Colonic mucosa (tissue), 4 donors: ENCODE measurements around the gene LRRC26. TPM values are rescaled to one million over a fixed set of nuclear protein-coding genes. Genes with fewer than 3 reads are reported as not detected.
"Not testable (repeated sequence)": the region's sequence is repeated elsewhere in the genome, so short reads cannot be mapped to it uniquely, and the experiment has no call there.

Experiments
- DNase-seq: peaks from one replicate; pipeline ENCODE4 v3.0.0-alpha.2; 2020
- H3K27ac ChIP-seq: fragments of 200-600 bp; one replicate; pipeline ENCODE4 v1.8.0; 2021
- H3K27me3 ChIP-seq: fragments of 200-600 bp; one replicate; pipeline ENCODE4 v1.8.0; 2021
- H3K36me3 ChIP-seq: fragments of 200-600 bp; one replicate; pipeline ENCODE4 v1.8.0; 2021
- H3K4me1 ChIP-seq: fragments of 200-600 bp; one replicate; pipeline ENCODE4 v1.8.0; 2021; ENCODE audit warnings: mild to moderate bottlenecking
- H3K4me3 ChIP-seq: fragments of 200-600 bp; one replicate; pipeline ENCODE4 v1.8.0; 2021
- H3K9ac ChIP-seq, 2 donors: one replicate each; pipeline ENCODE4 v1.7.0; 2013; ENCODE audit warnings: control low read depth in 2 of 2, low read depth in 2 of 2, low read length in 2 of 2
- H3K9me3 ChIP-seq: fragments of 200-600 bp; one replicate; pipeline ENCODE4 v1.8.0; 2021
- CTCF ChIP-seq: fragments of 200-600 bp; IDR thresholded peaks from one replicate; pipeline ENCODE4 v1.8.0; 2022; ENCODE audit warnings: antibody characterized with exemption, mild to moderate bottlenecking
- intact Hi-C: fragments of 100-400 bp; cut with DNase I; formaldehyde crosslinking; loops from one replicate; pipeline ENCODE4 v1.14.1; 2022
- microRNA-seq: library from miRNA; unstranded; fragments of <30 nt; microRNA quantifications from one replicate; pipeline ENCODE4, GENCODE V29; 2019
- total RNA-seq, 2 donors: library from RNA; stranded (reverse); fragmentation: NEBNext Ultra II Directional in 1 of 2; extraction: Animal tissue kit (Norgen Biotek cat#: 25700) in 1 of 2; gene quantifications; one replicate each; pipeline ENCODE4 v1.2.1, GENCODE V29; 2021
- donor health status: healthy.
- donor health status: DM: no; HTN: no; CAD: no.
- donor health status: DM: no; HTN: no; CAD: no.

Gene LRRC26
- total RNA-seq, 2 donors from 2014 or later, result 64.6 to 95.8 TPM

- Histone ChIP-seq H3K27ac (peak overlapping the region; percentile 50), H3K9ac (no peak overlapping the region), H3K4me1 (peaks cover 6% of the 10 kb centered on the region), H3K36me3 (no peaks in the 10 kb centered on the region), H3K27me3 (no peaks in the 10 kb centered on the region), H3K9me3 (no peaks in the 10 kb centered on the region), H3K4me3 (no peak overlapping the region)
- DNase-seq, result no peak
- no peak for TF ChIP-seq CTCF
- intact Hi-C loops, result no loop called here
These were observed 43.1 kb downstream of the LRRC26 start for GRCh38 chr9:137126786-137127185.

DNA sequence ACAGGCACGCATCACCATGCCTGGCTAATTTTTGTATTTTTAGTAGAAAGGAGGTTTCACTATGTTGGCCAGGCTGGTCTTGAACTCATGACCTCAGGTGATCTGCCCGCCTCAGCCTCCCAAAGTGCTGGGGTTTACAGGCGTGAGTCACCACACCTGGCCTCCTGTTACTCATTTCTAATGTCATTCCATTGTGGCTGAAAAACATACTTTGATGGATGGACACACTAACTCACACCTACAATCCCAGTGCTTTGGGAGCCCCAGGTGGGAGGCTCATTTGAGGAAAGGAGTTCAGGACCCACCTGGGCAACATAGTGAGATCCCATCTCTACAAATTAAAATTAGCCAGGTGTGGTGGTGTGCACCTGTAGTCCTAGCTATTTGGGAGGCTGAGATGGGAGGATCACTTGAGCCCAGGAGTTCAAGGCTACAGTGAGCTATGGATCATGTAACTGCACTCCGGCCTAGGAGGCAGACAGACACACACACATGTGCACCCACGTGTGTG is 45.8 kb downstream of the LRRC26 start:
- H3K27ac ChIP-seq, H3K9ac ChIP-seq, H3K27me3 ChIP-seq, H3K9me3 ChIP-seq, intact Hi-C loops, H3K4me3 ChIP-seq, H3K36me3 ChIP-seq, H3K4me1 ChIP-seq, DNase-seq: not testable (repeated sequence)

- no peak for DNase-seq
- H3K4me3 ChIP-seq, result no peak overlapping the region
- no peak overlapping the region for H3K9ac ChIP-seq
- H3K4me1 ChIP-seq, result peaks cover 6% of the 10 kb centered on the region
- H3K27ac ChIP-seq, result no peak overlapping the region
- intact Hi-C loops, result no loop called here
- TF ChIP-seq CTCF, result no peak
- no peaks in the 10 kb centered on the region for H3K36me3 ChIP-seq
- no peaks in the 10 kb centered on the region for H3K9me3 ChIP-seq
- no peaks in the 10 kb centered on the region for H3K27me3 ChIP-seq
These were observed 46.4 kb downstream of the LRRC26 start for GRCh38 chr9:137123468-137123837.

DNA sequence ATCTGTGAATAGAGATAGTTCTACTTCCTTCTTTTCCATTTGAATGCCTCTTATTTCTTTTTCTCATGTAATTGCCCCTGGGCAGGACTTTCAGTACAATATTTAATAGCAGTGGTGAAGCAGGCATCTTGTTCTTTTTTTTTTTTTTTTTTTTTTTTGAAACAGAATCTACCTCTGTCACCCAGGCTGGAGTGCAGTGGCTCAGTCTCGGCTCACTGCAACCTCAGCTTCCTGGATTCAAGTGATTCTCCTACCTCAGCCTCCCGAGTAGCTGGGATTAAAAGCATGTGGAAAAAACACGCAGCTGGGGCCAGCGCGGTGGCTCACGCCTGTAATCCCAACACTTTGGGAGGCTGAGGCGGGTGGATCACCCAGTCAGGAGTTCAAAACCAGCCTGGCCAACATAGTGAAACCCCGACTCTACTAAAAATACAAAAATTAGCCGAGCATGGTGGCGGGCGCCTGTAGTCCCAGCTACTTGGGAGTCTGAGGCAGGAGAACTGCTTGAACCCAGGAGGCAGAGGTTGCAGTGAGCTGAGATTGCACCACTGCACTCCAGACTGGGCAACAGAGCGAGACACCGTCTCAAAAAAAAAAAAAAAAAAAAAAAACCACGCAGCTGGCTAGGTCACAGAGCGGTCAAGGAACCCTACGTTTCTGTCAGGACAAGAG is 46.9 kb downstream of the LRRC26 start:
- not testable (repeated sequence) for H3K4me3 ChIP-seq, H3K27ac ChIP-seq

DNA sequence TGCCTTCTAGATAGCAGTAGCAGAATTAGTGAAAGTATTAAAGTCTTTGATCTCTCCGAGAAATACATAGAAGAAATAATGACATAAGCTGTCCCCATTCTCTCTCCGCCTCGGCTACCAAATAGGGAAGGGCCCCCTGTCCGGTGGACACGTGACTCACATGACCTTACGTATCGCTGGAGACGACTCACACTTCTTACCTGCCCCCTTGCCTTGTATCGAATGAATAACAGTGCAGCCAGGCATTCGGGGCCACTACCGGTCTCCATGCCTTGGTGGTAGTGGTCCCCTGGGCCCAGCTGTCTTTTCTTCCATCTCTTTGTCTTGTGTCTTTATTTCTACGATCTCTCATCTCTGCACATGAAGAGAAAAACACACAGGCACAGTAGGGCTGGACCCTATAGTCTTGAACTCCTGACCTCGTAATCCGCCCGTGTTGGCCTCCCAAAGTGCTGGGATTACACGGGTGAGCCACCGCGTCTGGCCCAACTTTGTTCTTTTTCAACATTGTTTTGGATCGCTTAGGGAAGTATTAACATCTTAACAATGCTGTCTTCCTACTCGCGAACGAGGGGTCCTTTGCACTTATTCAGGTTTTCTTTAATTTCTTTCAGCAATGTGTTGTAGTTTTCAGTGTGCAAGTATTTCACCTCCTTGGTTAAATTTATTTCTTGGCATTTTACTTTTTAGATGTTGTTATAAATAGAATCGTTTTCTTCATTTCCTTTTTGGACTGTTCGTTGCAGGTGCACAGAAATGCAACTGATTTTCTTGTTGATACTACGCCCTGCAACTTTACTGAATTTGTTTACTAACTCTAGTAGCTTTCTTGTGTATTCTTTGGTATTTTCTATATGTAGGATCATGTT is 47.7 kb downstream of the LRRC26 start:
- not testable (repeated sequence) for DNase-seq, H3K27me3 ChIP-seq, H3K9me3 ChIP-seq, H3K9ac ChIP-seq, H3K4me3 ChIP-seq, H3K36me3 ChIP-seq, H3K27ac ChIP-seq, H3K4me1 ChIP-seq
- intact Hi-C loops, result loop anchor here (2.0 kb wide), 1 partner anchor 105 kb away; the partner anchor contains the start of gene RNF224

More for the DNA sequence above, 46.9 kb downstream of the LRRC26 start:
- H3K27me3 ChIP-seq, H3K9ac ChIP-seq, H3K4me1 ChIP-seq, intact Hi-C loops, H3K9me3 ChIP-seq, DNase-seq, H3K36me3 ChIP-seq: not testable (repeated sequence)

Small RNAs within 50 kb of the gene (microRNA-seq; reads per million reads assigned to microRNA genes)
- not detected for gene MIR3621

Other genes starting within 250 kb of the LRRC26 start
- 100 to 1,000 TPM; 162 to 174 TPM for gene FBXW5, start 225.3 kb downstream of the LRRC26 start, total RNA-seq
- gene C8G, start 224.8 kb downstream of the LRRC26 start, total RNA-seq, result 10 to 100 TPM in 1 of 2 donors, 1 to 10 TPM in 1; 5.3 to 11.9 TPM
- 1 to 10 TPM; 6.5 to 8.6 TPM for gene LCN12, start 217.8 kb downstream of the LRRC26 start, total RNA-seq
- 10 to 100 TPM; 15.9 to 26.1 TPM for gene PTGDS, start 192.5 kb downstream of the LRRC26 start, total RNA-seq
- not detected for gene LCNL1, start 187.1 kb downstream of the LRRC26 start, total RNA-seq
- 10 to 100 TPM; 29.9 to 81.0 TPM for gene PAXX, start 177.6 kb downstream of the LRRC26 start, total RNA-seq
- gene CLIC3, start 173.5 kb downstream of the LRRC26 start, total RNA-seq, result 10 to 100 TPM in 1 of 2 donors, 1 to 10 TPM in 1; 3.6 to 15.4 TPM
- gene ABCA2, start 141.8 kb downstream of the LRRC26 start, total RNA-seq, result 10 to 100 TPM; 22.4 to 47.5 TPM
- gene FUT7, start 138.0 kb downstream of the LRRC26 start, total RNA-seq, result not detected
- 100 to 1,000 TPM; 149 to 177 TPM for gene NPDC1, start 123.9 kb downstream of the LRRC26 start, total RNA-seq
- 10 to 100 TPM; 20.5 to 22.1 TPM for gene ENTPD2, start 116.0 kb downstream of the LRRC26 start, total RNA-seq
- 10 to 100 TPM; 19.2 to 57.8 TPM for gene SAPCD2, start 99.5 kb downstream of the LRRC26 start, total RNA-seq
- gene UAP1L1, start 92.5 kb downstream of the LRRC26 start, total RNA-seq, result 10 to 100 TPM in 1 of 2 donors, 1 to 10 TPM in 1; 9.0 to 13.0 TPM
- 10 to 100 TPM; 43.5 to 52.6 TPM for gene MAN1B1, start 83.1 kb downstream of the LRRC26 start, total RNA-seq
- gene DPP7, start 55.3 kb downstream of the LRRC26 start, total RNA-seq, result 10 to 100 TPM; 46.2 to 52.5 TPM
- gene GRIN1, start 30.9 kb downstream of the LRRC26 start, total RNA-seq, result under 1 TPM; 0.47 to 0.93 TPM
- under 1 TPM in 1 of 2 donors, not detected in 1; 0.67 TPM for gene TMEM210, start 2.0 kb upstream of the LRRC26 start, total RNA-seq
- gene ANAPC2, start 18.5 kb upstream of the LRRC26 start, total RNA-seq, result 10 to 100 TPM; 33.8 to 67.8 TPM
- gene SSNA1, start 18.6 kb upstream of the LRRC26 start, total RNA-seq, result 100 to 1,000 TPM in 1 of 2 donors, 10 to 100 TPM in 1; 60.0 to 100 TPM
- 100 to 1,000 TPM in 1 of 2 donors, 10 to 100 TPM in 1; 83.1 to 124 TPM for gene TPRN, start 30.7 kb upstream of the LRRC26 start, total RNA-seq
- 10 to 100 TPM; 35.7 to 43.5 TPM for gene TMEM203, start 35.6 kb upstream of the LRRC26 start, total RNA-seq
- 10 to 100 TPM; 11.7 to 36.9 TPM for gene NDOR1, start 35.6 kb upstream of the LRRC26 start, total RNA-seq
- gene RNF208, start 52.2 kb upstream of the LRRC26 start, total RNA-seq, result 1 to 10 TPM; 6.5 to 9.3 TPM
- under 1 TPM in 1 of 2 donors, not detected in 1; 0.64 TPM for gene CYSRT1, start 55.1 kb upstream of the LRRC26 start, total RNA-seq
- not detected for gene RNF224, start 57.5 kb upstream of the LRRC26 start, total RNA-seq
- gene SLC34A3, start 60.9 kb upstream of the LRRC26 start, total RNA-seq, result not detected
- gene TUBB4B, start 71.2 kb upstream of the LRRC26 start, total RNA-seq, result 100 to 1,000 TPM; 303 to 779 TPM
- not detected for gene STPG3, start 81.2 kb upstream of the LRRC26 start, total RNA-seq
- gene NELFB, start 85.3 kb upstream of the LRRC26 start, total RNA-seq, result 10 to 100 TPM; 62.1 to 87.1 TPM
- 10 to 100 TPM; 57.1 to 63.9 TPM for gene TOR4A, start 107.7 kb upstream of the LRRC26 start, total RNA-seq
- gene NRARP, start 132.2 kb upstream of the LRRC26 start, total RNA-seq, result 100 to 1,000 TPM; 120 to 178 TPM